ENCODE results near the gene C19orf12. TPM values are rescaled to one million over a fixed set of nuclear protein-coding genes. Genes with fewer than 3 reads are reported as not detected.
A peak's percentile ranks its signal among the peaks of the same experiment; 100 is the strongest.

The C19orf12 gene
- total and polyA plus RNA-seq, 2 of the 13 experiments (the other 11 are each of a cell fraction or from before 2014, with no cell fraction given), result 17.7 to 34.4 TPM

DNA sequence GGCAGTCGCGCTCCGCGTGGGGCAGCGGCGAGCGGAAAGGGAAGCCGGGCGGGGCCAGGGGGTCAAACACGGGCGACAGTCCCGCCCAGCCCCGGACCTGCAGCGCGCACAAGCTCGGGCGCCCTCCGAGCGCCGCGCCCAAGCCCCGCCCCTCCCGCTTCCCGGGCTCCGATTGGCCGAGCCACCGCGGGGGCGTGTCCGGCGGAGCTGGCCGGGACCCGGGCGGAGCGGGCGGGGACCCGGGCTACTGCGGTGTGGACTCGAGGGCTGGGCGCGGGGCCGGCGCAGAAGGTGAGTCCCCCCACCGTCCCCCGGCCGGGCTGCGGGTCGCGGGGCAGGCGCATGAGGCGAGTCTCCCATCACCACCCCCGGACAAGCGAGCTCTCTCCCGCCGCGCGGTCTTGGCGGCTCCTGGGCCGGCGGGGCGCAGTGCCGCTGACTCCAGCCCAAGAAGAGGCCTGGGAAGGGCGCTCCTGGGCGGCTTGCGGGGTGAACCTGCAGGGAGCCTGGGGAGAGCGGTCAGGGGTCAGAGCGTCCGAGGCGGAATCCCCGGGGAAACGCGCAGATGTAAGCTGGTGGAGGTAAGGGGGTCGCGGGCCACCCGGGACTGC is 49.7 kb downstream of the C19orf12 start, which contains the start of gene PLEKHF1 (continued):
- TF ChIP-seq, protein P1, sequence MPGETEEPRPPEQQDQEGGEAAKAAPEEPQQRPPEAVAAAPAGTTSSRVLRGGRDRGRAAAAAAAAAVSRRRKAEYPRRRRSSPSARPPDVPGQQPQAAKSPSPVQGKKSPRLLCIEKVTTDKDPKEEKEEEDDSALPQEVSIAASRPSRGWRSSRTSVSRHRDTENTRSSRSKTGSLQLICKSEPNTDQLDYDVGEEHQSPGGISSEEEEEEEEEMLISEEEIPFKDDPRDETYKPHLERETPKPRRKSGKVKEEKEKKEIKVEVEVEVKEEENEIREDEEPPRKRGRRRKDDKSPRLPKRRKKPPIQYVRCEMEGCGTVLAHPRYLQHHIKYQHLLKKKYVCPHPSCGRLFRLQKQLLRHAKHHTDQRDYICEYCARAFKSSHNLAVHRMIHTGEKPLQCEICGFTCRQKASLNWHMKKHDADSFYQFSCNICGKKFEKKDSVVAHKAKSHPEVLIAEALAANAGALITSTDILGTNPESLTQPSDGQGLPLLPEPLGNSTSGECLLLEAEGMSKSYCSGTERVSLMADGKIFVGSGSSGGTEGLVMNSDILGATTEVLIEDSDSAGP (CRISPR knock-in tag; IDR thresholded peaks at IDR 0.05; ENCODE audit: borderline replicate concordance), result peak; percentile 19; the same call in 1 of the 2 replicates
- TF ChIP-seq, protein P2, sequence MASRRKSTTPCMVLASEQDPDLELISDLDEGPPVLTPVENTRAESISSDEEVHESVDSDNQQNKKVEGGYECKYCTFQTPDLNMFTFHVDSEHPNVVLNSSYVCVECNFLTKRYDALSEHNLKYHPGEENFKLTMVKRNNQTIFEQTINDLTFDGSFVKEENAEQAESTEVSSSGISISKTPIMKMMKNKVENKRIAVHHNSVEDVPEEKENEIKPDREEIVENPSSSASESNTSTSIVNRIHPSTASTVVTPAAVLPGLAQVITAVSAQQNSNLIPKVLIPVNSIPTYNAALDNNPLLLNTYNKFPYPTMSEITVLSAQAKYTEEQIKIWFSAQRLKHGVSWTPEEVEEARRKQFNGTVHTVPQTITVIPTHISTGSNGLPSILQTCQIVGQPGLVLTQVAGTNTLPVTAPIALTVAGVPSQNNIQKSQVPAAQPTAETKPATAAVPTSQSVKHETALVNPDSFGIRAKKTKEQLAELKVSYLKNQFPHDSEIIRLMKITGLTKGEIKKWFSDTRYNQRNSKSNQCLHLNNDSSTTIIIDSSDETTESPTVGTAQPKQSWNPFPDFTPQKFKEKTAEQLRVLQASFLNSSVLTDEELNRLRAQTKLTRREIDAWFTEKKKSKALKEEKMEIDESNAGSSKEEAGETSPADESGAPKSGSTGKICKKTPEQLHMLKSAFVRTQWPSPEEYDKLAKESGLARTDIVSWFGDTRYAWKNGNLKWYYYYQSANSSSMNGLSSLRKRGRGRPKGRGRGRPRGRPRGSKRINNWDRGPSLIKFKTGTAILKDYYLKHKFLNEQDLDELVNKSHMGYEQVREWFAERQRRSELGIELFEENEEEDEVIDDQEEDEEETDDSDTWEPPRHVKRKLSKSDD (CRISPR knock-in tag; IDR thresholded peaks at IDR 0.05; ENCODE audit: low read depth), result no peak
- TF ChIP-seq, protein P3, sequence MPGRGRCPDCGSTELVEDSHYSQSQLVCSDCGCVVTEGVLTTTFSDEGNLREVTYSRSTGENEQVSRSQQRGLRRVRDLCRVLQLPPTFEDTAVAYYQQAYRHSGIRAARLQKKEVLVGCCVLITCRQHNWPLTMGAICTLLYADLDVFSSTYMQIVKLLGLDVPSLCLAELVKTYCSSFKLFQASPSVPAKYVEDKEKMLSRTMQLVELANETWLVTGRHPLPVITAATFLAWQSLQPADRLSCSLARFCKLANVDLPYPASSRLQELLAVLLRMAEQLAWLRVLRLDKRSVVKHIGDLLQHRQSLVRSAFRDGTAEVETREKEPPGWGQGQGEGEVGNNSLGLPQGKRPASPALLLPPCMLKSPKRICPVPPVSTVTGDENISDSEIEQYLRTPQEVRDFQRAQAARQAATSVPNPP (CRISPR knock-in tag; IDR thresholded peaks at IDR 0.05), result no peak
- TF ChIP-seq, protein P4, sequence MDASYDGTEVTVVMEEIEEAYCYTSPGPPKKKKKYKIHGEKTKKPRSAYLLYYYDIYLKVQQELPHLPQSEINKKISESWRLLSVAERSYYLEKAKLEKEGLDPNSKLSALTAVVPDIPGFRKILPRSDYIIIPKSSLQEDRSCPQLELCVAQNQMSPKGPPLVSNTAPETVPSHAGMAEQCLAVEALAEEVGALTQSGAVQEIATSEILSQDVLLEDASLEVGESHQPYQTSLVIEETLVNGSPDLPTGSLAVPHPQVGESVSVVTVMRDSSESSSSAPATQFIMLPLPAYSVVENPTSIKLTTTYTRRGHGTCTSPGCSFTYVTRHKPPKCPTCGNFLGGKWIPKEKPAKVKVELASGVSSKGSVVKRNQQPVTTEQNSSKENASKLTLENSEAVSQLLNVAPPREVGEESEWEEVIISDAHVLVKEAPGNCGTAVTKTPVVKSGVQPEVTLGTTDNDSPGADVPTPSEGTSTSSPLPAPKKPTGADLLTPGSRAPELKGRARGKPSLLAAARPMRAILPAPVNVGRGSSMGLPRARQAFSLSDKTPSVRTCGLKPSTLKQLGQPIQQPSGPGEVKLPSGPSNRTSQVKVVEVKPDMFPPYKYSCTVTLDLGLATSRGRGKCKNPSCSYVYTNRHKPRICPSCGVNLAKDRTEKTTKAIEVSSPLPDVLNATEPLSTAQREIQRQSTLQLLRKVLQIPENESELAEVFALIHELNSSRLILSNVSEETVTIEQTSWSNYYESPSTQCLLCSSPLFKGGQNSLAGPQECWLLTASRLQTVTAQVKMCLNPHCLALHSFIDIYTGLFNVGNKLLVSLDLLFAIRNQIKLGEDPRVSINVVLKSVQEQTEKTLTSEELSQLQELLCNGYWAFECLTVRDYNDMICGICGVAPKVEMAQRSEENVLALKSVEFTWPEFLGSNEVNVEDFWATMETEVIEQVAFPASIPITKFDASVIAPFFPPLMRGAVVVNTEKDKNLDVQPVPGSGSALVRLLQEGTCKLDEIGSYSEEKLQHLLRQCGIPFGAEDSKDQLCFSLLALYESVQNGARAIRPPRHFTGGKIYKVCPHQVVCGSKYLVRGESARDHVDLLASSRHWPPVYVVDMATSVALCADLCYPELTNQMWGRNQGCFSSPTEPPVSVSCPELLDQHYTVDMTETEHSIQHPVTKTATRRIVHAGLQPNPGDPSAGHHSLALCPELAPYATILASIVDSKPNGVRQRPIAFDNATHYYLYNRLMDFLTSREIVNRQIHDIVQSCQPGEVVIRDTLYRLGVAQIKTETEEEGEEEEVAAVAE (CRISPR knock-in tag; IDR thresholded peaks at IDR 0.05; ENCODE audit: borderline replicate concordance), result no peak
- TF ChIP-seq PRPF4 (IDR thresholded peaks at IDR 0.05; ENCODE audit: low read depth, low read length, poor library complexity, severe bottlenecking), result no peak
- TF ChIP-seq MAFG (CRISPR knock-in tag; IDR thresholded peaks at IDR 0.05), result no peak
- TF ChIP-seq ETV5 (CRISPR knock-in tag; IDR thresholded peaks at IDR 0.05; ENCODE audit: borderline replicate concordance), result peak; percentile 72
- no peak for TF ChIP-seq ZNF234 (CRISPR knock-in tag; conservative IDR thresholded peaks at IDR 0.05)
- no peak for TF ChIP-seq GLMP (CRISPR knock-in tag; IDR thresholded peaks at IDR 0.05; ENCODE audit: borderline replicate concordance)
- no peak for TF ChIP-seq MED13 (CRISPR knock-in tag; IDR thresholded peaks at IDR 0.05)
- TF ChIP-seq, protein P5, sequence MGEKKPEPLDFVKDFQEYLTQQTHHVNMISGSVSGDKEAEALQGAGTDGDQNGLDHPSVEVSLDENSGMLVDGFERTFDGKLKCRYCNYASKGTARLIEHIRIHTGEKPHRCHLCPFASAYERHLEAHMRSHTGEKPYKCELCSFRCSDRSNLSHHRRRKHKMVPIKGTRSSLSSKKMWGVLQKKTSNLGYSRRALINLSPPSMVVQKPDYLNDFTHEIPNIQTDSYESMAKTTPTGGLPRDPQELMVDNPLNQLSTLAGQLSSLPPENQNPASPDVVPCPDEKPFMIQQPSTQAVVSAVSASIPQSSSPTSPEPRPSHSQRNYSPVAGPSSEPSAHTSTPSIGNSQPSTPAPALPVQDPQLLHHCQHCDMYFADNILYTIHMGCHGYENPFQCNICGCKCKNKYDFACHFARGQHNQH (CRISPR knock-in tag; IDR thresholded peaks at IDR 0.05), result no peak
- TF ChIP-seq ZMYM2 (CRISPR knock-in tag; IDR thresholded peaks at IDR 0.05), result no peak
- no peak for TF ChIP-seq KDM6A (CRISPR knock-in tag; IDR thresholded peaks at IDR 0.05; ENCODE audit: low read depth)
- TF ChIP-seq SRSF4 (IDR thresholded peaks at IDR 0.05; ENCODE audit: low read depth, low read length, poor library complexity, severe bottlenecking), result no peak
- TF ChIP-seq ADNP (CRISPR knock-in tag; IDR thresholded peaks at IDR 0.05), result no peak
